Large intestine (tissue), 3 donors: ENCODE data around the gene CDCA8. TPM values are rescaled to one million over a fixed set of nuclear protein-coding genes. Genes with fewer than 3 reads are reported as not detected.

Experiments
- DNase-seq, 2 donors: peaks; one replicate each; pipeline versions ENCODE4 v3.0.0 to v3.0.0-alpha.2; 2013
- H3K27ac ChIP-seq: one replicate; pipeline ENCODE4 v1.5.1; 2013; ENCODE audit warnings: low read length
- H3K27me3 ChIP-seq: 2 replicates; pipeline ENCODE4 v1.6.1; 2013; ENCODE audit warnings: low read length; ENCODE audit not compliant: control insufficient read depth, insufficient read depth
- H3K36me3 ChIP-seq: 2 replicates; pipeline ENCODE4 v1.6.1; 2013; ENCODE audit warnings: low read length; ENCODE audit not compliant: control insufficient read depth, insufficient read depth
- H3K4me1 ChIP-seq: one replicate; pipeline ENCODE4 v1.6.1; 2013; ENCODE audit warnings: low read length; ENCODE audit not compliant: control insufficient read depth, insufficient read depth
- H3K4me3 ChIP-seq: one replicate; pipeline ENCODE4 v1.5.1; 2013; ENCODE audit warnings: low read length
- H3K9me3 ChIP-seq: one replicate; pipeline ENCODE4 v1.6.1; 2013; ENCODE audit warnings: mild to moderate bottlenecking, low read depth, low read length, moderate library complexity; ENCODE audit not compliant: control insufficient read depth
- WGBS: methylation state at CpG from one replicate; pipeline ENCODE4 v1.1.5; 2013; ENCODE audit warnings: low lambda C conversion rate; ENCODE audit not compliant: insufficient coverage; 5-methylcytosine and 5-hydroxymethylcytosine counted together
- polyA plus RNA-seq: library from polyadenylated mRNA; unstranded; fragments of 120-200 nt; gene quantifications from one replicate; pipeline ENCODE4 v1.2.1, GENCODE V29; 2013

CDCA8 gene
- polyA plus RNA-seq, 1 donor: 10.1 TPM

GRCh38 chr1:37714226-37714625 lies 21.9 kb downstream of the CDCA8 start:
- no CpG with 5 or more reads among the region's 8 CpGs for WGBS

GRCh38 chr1:37714689-37715088 lies 22.4 kb downstream of the CDCA8 start:
- H3K36me3 ChIP-seq: peaks cover 9% of the 10 kb centered on the region
- no peaks in the 10 kb centered on the region for H3K4me1 ChIP-seq
- H3K9me3 ChIP-seq: no peaks in the 10 kb centered on the region
- H3K4me3 ChIP-seq: no peak overlapping the region
- H3K27ac ChIP-seq: no peak overlapping the region
- no CpG with 5 or more reads among the region's 4 CpGs for WGBS
- no peak for DNase-seq
- H3K27me3 ChIP-seq: no peaks in the 10 kb centered on the region

More at GRCh38 chr1:37714226-37714625, 21.9 kb downstream of the CDCA8 start:
- H3K27ac ChIP-seq: no peak overlapping the region
- DNase-seq: no peak
- H3K9me3 ChIP-seq: no peaks in the 10 kb centered on the region
- no peaks in the 10 kb centered on the region for H3K27me3 ChIP-seq
- no peaks in the 10 kb centered on the region for H3K4me1 ChIP-seq
- H3K4me3 ChIP-seq: no peak overlapping the region
- peaks cover 12% of the 10 kb centered on the region for H3K36me3 ChIP-seq

DNA sequence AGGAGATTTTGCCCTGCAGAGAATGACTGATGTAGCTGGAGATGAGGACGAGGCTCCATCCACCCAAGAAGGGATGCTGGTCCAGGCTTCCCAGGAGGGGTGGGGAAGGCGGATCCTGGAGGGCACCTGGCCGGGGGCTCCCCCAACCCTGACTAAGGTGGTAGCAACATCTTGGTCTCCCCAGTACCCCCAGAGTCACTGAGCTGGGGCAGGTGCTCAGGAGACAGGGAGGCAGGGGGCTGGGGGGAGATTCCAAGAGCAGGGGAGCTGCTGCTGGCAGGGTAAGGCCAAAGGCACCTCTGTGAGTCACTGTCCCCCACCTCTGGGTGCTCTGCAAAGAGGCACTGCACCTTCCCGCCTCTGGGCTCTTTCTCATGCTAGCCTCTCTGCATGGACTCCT lies 24.0 kb downstream of the CDCA8 start:
- Histone ChIP-seq H3K4me1 (no peaks in the 10 kb centered on the region), H3K27ac (no peak overlapping the region), H3K27me3 (no peaks in the 10 kb centered on the region), H3K36me3 (peaks cover under 1% of the 10 kb centered on the region), H3K9me3 (no peaks in the 10 kb centered on the region), H3K4me3 (no peak overlapping the region)
- no peak for DNase-seq
- WGBS: no CpG with 5 or more reads among the region's 4 CpGs

- H3K9me3 ChIP-seq: no peaks in the 10 kb centered on the region
- WGBS: no CpG with 5 or more reads among the region's 6 CpGs
These were observed 25.3 kb downstream of the CDCA8 start for GRCh38 chr1:37717631-37718030.

DNA sequence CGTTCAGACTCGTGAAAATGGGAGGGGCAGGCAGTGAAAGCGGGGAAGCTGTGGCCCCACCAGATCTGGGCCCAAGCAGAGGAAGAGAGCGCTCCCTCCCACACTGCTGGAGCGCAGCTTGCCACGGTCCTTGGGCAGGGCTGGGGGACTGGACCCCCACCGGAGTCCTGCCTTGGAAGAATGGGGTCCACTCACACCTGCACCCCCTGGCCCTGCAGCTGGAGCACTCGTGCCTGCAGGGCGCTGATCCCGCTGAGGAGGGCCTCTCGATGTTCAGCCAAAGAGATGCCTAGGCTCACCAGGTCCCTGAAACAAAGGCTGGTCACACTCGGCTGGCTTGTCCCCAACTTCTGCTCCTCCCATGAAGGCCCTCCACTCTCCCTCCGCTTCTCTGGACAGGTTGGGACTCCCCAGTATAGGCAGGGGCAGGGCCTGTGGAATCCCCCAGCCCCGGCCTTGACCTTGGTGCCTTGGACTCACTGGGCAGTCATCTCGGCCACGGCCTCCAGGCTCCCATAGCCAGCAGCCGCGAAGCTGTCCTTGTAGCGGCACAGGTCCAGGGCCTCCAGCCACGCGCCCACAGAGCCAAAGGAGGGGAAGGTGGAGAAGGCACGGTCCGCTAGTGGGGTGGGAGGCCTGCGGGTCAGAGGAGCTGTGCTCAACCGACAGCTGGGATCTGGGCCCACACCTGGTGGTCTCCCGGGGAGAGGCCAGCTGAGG lies 26.0 kb downstream of the CDCA8 start:
- Histone ChIP-seq H3K9me3 (no peaks in the 10 kb centered on the region), H3K27ac (no peak overlapping the region), H3K36me3 (no peaks in the 10 kb centered on the region), H3K4me3 (no peak overlapping the region), H3K27me3 (no peaks in the 10 kb centered on the region), H3K4me1 (no peaks in the 10 kb centered on the region)
- DNase-seq: no peak
- WGBS: 60% methylated on average over 1 of the region's 26 CpGs

More at GRCh38 chr1:37717631-37718030, 25.3 kb downstream of the CDCA8 start:
- no peak for DNase-seq
- no peaks in the 10 kb centered on the region for H3K4me1 ChIP-seq
- H3K27ac ChIP-seq: no peak overlapping the region
- H3K4me3 ChIP-seq: no peak overlapping the region
- no peaks in the 10 kb centered on the region for H3K27me3 ChIP-seq
- H3K36me3 ChIP-seq: no peaks in the 10 kb centered on the region

DNA sequence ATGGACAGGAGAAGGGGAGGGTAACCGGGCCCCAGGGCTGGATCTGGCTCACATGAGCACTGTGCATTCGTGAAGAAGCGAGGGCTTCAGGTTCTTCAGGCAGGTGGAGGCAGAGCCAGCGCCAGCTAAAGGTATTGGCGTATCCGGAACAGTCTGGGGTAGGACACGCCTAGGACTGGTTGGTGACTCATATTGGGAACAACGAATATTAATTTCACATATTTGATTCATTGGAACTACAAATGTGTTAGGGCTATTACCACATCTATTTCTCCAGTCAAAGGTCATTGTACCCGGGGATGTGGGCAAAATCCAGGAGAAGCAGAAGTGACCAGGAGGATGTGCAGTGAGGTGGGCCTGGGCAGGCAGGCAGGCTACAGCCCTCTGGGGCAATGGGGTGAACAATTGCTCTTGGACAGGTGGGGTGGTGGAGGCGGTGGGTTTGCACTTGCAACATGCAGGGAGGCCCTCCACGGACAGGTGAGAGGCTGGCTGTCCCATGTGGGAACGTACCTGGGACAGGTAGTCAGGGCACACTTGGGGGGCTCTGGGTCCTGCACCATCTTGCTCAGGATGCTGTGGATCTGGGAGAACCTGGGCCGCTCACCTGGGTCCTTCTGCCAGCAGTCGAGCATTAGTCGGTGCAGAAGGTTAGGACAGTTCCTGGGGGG lies 26.7 kb downstream of the CDCA8 start:
- Histone ChIP-seq H3K9me3 (no peaks in the 10 kb centered on the region), H3K27ac (no peak overlapping the region), H3K27me3 (no peaks in the 10 kb centered on the region), H3K4me1 (no peaks in the 10 kb centered on the region), H3K4me3 (no peak overlapping the region), H3K36me3 (no peaks in the 10 kb centered on the region)
- WGBS: no CpG with 5 or more reads among the region's 15 CpGs
- no peak for DNase-seq

DNA sequence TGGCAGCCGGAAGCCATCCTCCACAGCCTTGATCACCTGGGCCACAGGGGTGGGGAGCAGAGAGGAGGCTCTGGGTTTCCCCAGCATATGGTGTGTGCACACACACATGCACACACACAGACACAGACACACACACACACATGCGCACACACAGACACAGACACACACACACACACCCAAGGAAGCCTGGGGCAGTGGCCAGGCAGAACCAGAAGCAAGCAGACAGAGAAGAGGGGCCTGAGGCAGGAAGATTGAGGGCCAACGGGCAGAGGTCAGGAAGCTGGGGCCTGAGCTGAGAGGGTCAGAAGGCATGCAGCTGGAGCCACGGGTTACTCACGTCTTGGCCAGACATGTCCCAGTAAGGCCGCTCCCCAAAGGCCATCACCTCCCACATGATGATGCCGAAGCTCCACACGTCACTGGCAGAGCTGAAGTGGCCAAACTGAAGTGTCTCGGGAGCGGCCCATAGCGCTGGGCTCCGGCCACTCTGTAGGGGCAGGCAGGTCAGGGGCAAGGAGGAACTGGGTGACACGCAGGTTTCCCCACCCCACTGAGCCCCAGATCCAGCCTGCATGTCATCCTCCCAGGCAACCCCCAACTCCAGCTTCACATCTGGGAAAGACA lies 27.4 kb downstream of the CDCA8 start:
- no peaks in the 10 kb centered on the region for H3K9me3 ChIP-seq
- H3K4me1 ChIP-seq: no peaks in the 10 kb centered on the region
- no peak for DNase-seq
- no peaks in the 10 kb centered on the region for H3K27me3 ChIP-seq
- WGBS: no CpG with 5 or more reads among the region's 13 CpGs
- H3K27ac ChIP-seq: no peak overlapping the region
- H3K36me3 ChIP-seq: no peaks in the 10 kb centered on the region
- no peak overlapping the region for H3K4me3 ChIP-seq

DNA sequence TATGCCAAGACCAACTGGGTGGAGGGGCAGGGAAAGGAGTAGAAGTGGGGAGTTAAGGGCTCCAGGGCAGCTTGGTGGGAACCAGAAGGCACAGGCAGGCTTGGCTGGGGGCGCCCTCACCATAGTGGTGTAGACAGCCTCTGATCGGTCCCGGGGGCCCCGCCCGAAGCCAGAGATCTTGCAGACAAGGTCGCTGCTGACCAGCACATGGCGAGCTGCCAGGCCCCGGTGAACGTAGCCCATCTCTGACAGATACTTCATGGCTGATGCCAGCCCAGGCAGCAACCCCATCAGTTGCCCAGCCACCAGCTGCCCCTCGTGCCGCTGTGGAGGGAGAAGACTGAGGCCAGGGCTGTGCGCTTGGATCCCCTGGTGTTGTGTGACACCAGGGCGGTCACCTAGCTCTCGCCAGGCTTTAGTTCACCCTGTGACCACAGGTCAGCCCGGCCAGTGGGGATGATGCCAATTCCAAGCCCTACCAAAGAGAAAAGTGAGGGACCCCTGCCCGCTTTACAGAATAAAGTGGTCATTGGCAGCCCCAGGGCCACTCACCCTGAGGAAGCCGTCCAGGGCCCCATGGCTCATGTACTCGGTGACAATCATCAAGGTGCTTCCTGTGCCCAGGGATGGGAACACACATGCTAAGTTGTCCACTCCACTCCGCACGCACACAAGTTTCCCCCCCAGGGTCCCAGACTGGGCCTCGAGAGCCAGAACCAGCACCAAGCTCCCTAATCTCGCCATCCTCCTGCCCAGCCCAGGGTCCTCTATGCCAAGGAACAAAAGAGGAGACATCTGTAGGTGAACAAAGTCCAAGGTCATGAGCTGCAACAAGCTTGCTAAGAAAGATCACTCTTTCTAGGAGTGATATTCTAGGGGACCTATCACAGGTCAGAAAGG lies 28.2 kb downstream of the CDCA8 start:
- no CpG with 5 or more reads among the region's 22 CpGs for WGBS
- Histone ChIP-seq H3K9me3 (no peaks in the 10 kb centered on the region), H3K27ac (no peak overlapping the region), H3K4me1 (no peaks in the 10 kb centered on the region), H3K4me3 (no peak overlapping the region), H3K27me3 (no peaks in the 10 kb centered on the region), H3K36me3 (no peaks in the 10 kb centered on the region)
- no peak for DNase-seq

GRCh38 chr1:37721565-37721964 lies 29.2 kb downstream of the CDCA8 start:
- Histone ChIP-seq H3K27ac (no peak overlapping the region), H3K36me3 (no peaks in the 10 kb centered on the region), H3K4me3 (no peak overlapping the region), H3K27me3 (no peaks in the 10 kb centered on the region), H3K9me3 (no peaks in the 10 kb centered on the region), H3K4me1 (no peaks in the 10 kb centered on the region)
- no peak for DNase-seq
- WGBS: no CpG with 5 or more reads among the region's 19 CpGs
